Lower leg skin (tissue), 3 donors: Measurements from ENCODE around the gene NCOA1.

Experiments
- CTCF ChIP-seq, 3 donors: fragments of 450-650 bp; IDR thresholded peaks; one replicate each; pipeline ENCODE4 v1.5.1; 2016; ENCODE audit warnings: antibody characterized with exemption in 3 of 3, mild to moderate bottlenecking in 3 of 3, moderate library complexity in 2 of 3
- POLR2A ChIP-seq, 2 donors: fragments of 450-650 bp; IDR thresholded peaks; one replicate each; pipeline ENCODE4 v1.6.1; 2016 to 2017; ENCODE audit warnings: antibody characterized with exemption in 2 of 2, mild to moderate bottlenecking in 1 of 2, moderate library complexity in 1 of 2

GRCh38 chr2:24477229-24477628 lies 13.8 kb upstream of the NCOA1 start:
- no peak for TF ChIP-seq CTCF (IDR thresholded peaks at IDR 0.05)
- no peak for TF ChIP-seq POLR2A (IDR thresholded peaks at IDR 0.05)
